Measurements from ENCODE around the gene CD2BP2. TPM values are rescaled to one million over a fixed set of nuclear protein-coding genes. Genes with fewer than 3 reads are reported as not detected.

Gene CD2BP2
- total RNA-seq, 2 experiments from 2014 or later: 43.8 to 44.5 TPM

- peaks cover 25% of the 10 kb centered on the region for H3K36me3 Mint-ChIP-seq (ENCODE audit: low read depth)
- ChIA-PET CTCF (interaction anchor here (1.2 kb wide), 1 partner anchor 34 kb away, joined by 5 read pairs; no protein-coding TSS in a partner anchor), POLR2A (no interaction called here)
- TF ChIP-seq, protein P1, sequence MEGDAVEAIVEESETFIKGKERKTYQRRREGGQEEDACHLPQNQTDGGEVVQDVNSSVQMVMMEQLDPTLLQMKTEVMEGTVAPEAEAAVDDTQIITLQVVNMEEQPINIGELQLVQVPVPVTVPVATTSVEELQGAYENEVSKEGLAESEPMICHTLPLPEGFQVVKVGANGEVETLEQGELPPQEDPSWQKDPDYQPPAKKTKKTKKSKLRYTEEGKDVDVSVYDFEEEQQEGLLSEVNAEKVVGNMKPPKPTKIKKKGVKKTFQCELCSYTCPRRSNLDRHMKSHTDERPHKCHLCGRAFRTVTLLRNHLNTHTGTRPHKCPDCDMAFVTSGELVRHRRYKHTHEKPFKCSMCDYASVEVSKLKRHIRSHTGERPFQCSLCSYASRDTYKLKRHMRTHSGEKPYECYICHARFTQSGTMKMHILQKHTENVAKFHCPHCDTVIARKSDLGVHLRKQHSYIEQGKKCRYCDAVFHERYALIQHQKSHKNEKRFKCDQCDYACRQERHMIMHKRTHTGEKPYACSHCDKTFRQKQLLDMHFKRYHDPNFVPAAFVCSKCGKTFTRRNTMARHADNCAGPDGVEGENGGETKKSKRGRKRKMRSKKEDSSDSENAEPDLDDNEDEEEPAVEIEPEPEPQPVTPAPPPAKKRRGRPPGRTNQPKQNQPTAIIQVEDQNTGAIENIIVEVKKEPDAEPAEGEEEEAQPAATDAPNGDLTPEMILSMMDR (IDR thresholded peaks at IDR 0.05): no peak
- H3K27me3 Mint-ChIP-seq: no peaks in the 10 kb centered on the region
- no peaks in the 10 kb centered on the region for H3K9me3 Mint-ChIP-seq
- peak overlapping the region; percentile 68 for H3K27ac Mint-ChIP-seq
- intact Hi-C loops (cut with micrococcal nuclease): loop anchor here (10.0 kb wide), 2 partner anchors 281 to 311 kb away; partner anchors contain the start of genes ALDOA, TBX6 and YPEL3
- H3K4me3 Mint-ChIP-seq: no peak overlapping the region
- peaks cover 39% of the 10 kb centered on the region for H3K4me1 Mint-ChIP-seq (ENCODE audit: low read depth)
- no peak for DNase-seq
- no peak for ATAC-seq
Measured at GRCh38 chr16:30375864-30376263, 20.8 kb upstream of the CD2BP2 start.

DNA sequence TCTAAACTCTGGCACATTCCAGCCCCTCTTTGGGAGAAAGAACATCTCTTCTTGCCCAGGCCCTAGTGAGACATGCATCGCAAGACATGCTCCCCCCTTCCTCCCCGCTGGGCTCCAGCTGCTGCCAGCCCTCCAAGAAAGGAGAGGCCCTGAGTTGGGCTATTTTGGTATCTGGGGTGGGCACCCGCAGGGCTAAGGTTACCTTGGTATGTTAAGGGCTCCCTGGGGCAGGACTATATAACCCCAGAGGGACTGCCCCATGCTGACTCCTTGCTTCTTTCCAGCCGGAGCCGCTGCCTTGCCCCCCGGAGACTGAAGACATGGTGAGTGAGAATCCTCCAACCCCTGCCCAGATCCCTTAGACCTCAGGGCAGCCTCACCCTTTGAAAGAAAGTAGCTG is 19.4 kb upstream of the CD2BP2 start, which contains the start of gene MYL11:
Gene MYL11 (plus strand): TSS at position 265 of the 400 bp plus-strand sequence. CDS start 56 bp downstream, at position 321.
- DNase-seq (no peak), ATAC-seq (no peak)
- intact Hi-C loops (cut with micrococcal nuclease): loop anchor here (5.0 to 10.0 kb wide), 3 partner anchors 33 to 310 kb away; partner anchors contain the start of genes ALDOA, TBX6, YPEL3 and ZNF771
- Mint-ChIP-seq H3K36me3 (ENCODE audit: low read depth) (peaks cover 15% of the 10 kb centered on the region), H3K4me1 (ENCODE audit: low read depth) (peaks cover 30% of the 10 kb centered on the region), H3K9me3 (no peaks in the 10 kb centered on the region), H3K4me3 (no peak within 1 kb of the TSS), H3K27me3 (no peaks in the 10 kb centered on the region), H3K27ac (peak within 1 kb of the TSS; percentile 68)
- ChIA-PET CTCF (no interaction called here), POLR2A (interaction anchor here (0.6 to 8.0 kb wide), 3 partner anchors 8 to 92 kb away, joined by 3 to 73 read pairs (median 4); partner anchors contain the start of gene CD2BP2)
- TF ChIP-seq, protein P1 (IDR thresholded peaks at IDR 0.05): no peak

DNA sequence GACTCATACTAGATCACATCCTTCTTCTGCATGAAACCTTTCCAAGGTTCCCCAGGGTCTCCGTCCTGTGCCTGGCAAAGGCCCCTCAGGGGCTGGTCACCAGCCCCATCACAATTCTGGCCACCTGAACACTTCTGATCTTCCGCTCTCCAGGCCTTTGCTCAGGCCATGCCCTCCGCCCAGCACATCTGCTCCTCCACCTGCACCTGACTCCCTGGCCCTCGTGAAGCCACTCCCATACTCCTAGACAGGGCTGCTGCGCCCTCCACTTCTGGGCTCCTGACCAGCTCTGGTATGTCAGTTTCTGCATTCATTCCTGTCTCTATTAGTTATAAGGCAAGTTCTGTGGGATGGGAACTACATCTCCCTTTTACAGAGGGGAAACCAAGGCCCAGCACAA is 17.6 kb upstream of the CD2BP2 start:
- TF ChIP-seq, protein P1 (IDR thresholded peaks at IDR 0.05): no peak
- Mint-ChIP-seq H3K36me3 (ENCODE audit: low read depth) (peaks cover 12% of the 10 kb centered on the region), H3K4me3 (no peak overlapping the region), H3K27me3 (no peaks in the 10 kb centered on the region), H3K27ac (peak overlapping the region; percentile 92), H3K4me1 (ENCODE audit: low read depth) (peaks cover 30% of the 10 kb centered on the region), H3K9me3 (no peaks in the 10 kb centered on the region)
- CTCF ChIA-PET: interaction anchor here (1.5 to 2.3 kb wide), 2 partner anchors 37 to 243 kb away, joined by 3 to 19 read pairs; no protein-coding TSS in a partner anchor
- ATAC-seq (no peak), DNase-seq (no peak)
- POLR2A ChIA-PET: interaction anchor here (2.3 to 8.0 kb wide), 2 partner anchors 10 to 15 kb away, joined by 14 to 73 read pairs; partner anchors contain the start of genes CD2BP2 and SEPTIN1
- intact Hi-C loops (cut with micrococcal nuclease): loop anchor here (5.0 to 10.0 kb wide), 3 partner anchors 35 to 308 kb away; partner anchors contain the start of genes ALDOA, TBX6, YPEL3 and ZNF771

- no peak for DNase-seq
- Mint-ChIP-seq H3K4me3 (peak overlapping the region; percentile 75), H3K9me3 (no peaks in the 10 kb centered on the region), H3K36me3 (ENCODE audit: low read depth) (peaks cover 18% of the 10 kb centered on the region), H3K27ac (peak overlapping the region; percentile 92), H3K27me3 (no peaks in the 10 kb centered on the region), H3K4me1 (ENCODE audit: low read depth) (peaks cover 33% of the 10 kb centered on the region)
- ChIA-PET POLR2A (interaction anchor here (0.7 to 8.0 kb wide), 6 partner anchors 10 to 190 kb away, joined by 3 to 73 read pairs (median 3); partner anchors contain the start of genes CD2BP2, ITGAL, SEPTIN1 and ZNF48), CTCF (interaction anchor here (1.0 to 2.3 kb wide), 5 partner anchors 23 to 243 kb away, joined by 3 to 19 read pairs (median 3); partner anchors contain the start of gene ZNF48)
- no peak for ATAC-seq
- intact Hi-C loops (cut with micrococcal nuclease): loop anchor here (5.0 to 10.0 kb wide), 3 partner anchors 35 to 307 kb away; partner anchors contain the start of genes ALDOA, TBX6, YPEL3 and ZNF771
- TF ChIP-seq, protein P1 (IDR thresholded peaks at IDR 0.05): no peak
Measured at GRCh38 chr16:30372038-30372712, 17.1 kb upstream of the CD2BP2 start.
